Esophagus muscularis mucosa (tissue), 4 donors: Measurements from ENCODE around the gene ANGPTL8. TPM values are rescaled to one million over a fixed set of nuclear protein-coding genes. Genes with fewer than 3 reads are reported as not detected.

Experiments
- DNase-seq: peaks from one replicate; pipeline ENCODE4 v3.0.0-alpha.2; 2017; ENCODE audit errors: extremely low spot score
- H3K27ac ChIP-seq, 4 donors: fragments of 200-600 bp; sonication (generic); replicated peaks in 1 of 4; 1 replicate in 3 of 4; 2 replicates in 1 of 4; pipeline ENCODE4 v1.5.1; 2016 to 2019; ENCODE audit warnings: mild to moderate bottlenecking in 1 of 4
- H3K27me3 ChIP-seq, 4 donors: fragments of 200-600 bp; sonication (generic); one replicate each; pipeline versions ENCODE4 v1.5.1 to v1.6.0; 2016 to 2019
- H3K36me3 ChIP-seq, 4 donors: fragments of 200-600 bp; sonication (generic); one replicate each; pipeline ENCODE4 v1.5.1; 2016 to 2019
- H3K4me1 ChIP-seq, 4 donors: fragments of 200-600 bp; sonication (generic); one replicate each; pipeline ENCODE4 v1.5.1; 2016 to 2019
- H3K4me3 ChIP-seq, 4 donors: fragments of 200-600 bp; sonication (generic); 1 replicate in 2 of 4; 2 replicates in 2 of 4; pipeline ENCODE4 v1.5.1; 2016 to 2019; ENCODE audit warnings: mild to moderate bottlenecking in 4 of 4, moderate library complexity in 1 of 4
- H3K9me3 ChIP-seq, 4 donors: fragments of 200-600 bp; sonication (generic); 1 replicate in 3 of 4; 2 replicates in 1 of 4; pipeline ENCODE4 v1.5.1; 2016 to 2019
- EP300 ChIP-seq: sonication (generic); formaldehyde crosslinking; IDR thresholded peaks from one replicate; pipeline ENCODE4 v1.6.1; 2017; ENCODE audit warnings: antibody characterized with exemption
- POLR2A ChIP-seq: fragments of 450-650 bp; IDR thresholded peaks from one replicate; pipeline ENCODE4 v1.6.1; 2017; ENCODE audit warnings: antibody characterized with exemption, moderate library complexity, mild to moderate bottlenecking, low read depth
- POLR2AphosphoS5 ChIP-seq, 2 donors: sonication (generic); formaldehyde crosslinking; IDR thresholded peaks; one replicate each; pipeline ENCODE4 v1.6.1; 2017; ENCODE audit warnings: antibody characterized with exemption in 2 of 2
- WGBS: methylation state at CpG from one replicate; pipeline ENCODE4 v1.1.5; 2018; 5-methylcytosine and 5-hydroxymethylcytosine counted together
- intact Hi-C: fragments of 100-400 bp; cut with DNase I; formaldehyde crosslinking; loops from one replicate; pipeline ENCODE4 v1.15.1; 2023
- total RNA-seq, 4 donors: library from RNA; depleted of rRNA; stranded (reverse); fragments of >200 nt; gene quantifications; one replicate each; pipeline versions ENCODE4 v1.1.0 to v1.2.1, GENCODE V29; 2016
- TF ChIP-seq, protein P1 (sequence below), 3 experiments: fragments of 200-600 bp in 2 of 3; fragments of 450-650 bp in 1 of 3; sonication (generic) in 2 of 3; IDR thresholded peaks; one replicate each; pipeline ENCODE4 v1.5.1; 2017 to 2019; ENCODE audit warnings: antibody characterized with exemption in 3 of 3, mild to moderate bottlenecking in 2 of 3, moderate library complexity in 1 of 3

ANGPTL8 gene
- total RNA-seq, 4 donors from 2014 or later = 2.0 TPM; not detected in 3

DNA sequence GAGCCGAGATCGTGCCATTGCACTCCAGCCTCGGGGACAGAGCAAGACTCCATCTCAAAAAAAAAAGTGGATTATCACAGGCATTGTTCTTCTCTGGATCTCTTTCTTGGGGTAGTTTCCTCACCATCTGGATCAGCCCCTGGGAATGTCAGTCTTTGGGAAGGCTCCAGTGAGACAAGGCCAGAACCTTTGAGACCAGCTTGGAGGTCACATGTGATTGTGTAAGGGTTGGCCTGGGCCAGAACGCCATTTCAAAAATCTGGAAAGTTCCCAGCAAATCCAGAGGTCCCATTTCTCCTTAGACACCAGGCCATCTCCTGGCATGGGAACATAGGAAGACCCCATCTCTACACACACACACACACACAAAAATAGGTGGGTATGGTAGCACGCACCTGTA is 14.2 kb upstream of the ANGPTL8 start:
- no peaks in the 10 kb centered on the region for H3K4me1 ChIP-seq
- WGBS = 89% methylated on average over 5 of the region's 5 CpGs
- no peak overlapping the region for H3K4me3 ChIP-seq
- intact Hi-C loops = no loop called here
- TF ChIP-seq EP300 = no peak
- TF ChIP-seq POLR2A = no peak
- TF ChIP-seq, protein P1, sequence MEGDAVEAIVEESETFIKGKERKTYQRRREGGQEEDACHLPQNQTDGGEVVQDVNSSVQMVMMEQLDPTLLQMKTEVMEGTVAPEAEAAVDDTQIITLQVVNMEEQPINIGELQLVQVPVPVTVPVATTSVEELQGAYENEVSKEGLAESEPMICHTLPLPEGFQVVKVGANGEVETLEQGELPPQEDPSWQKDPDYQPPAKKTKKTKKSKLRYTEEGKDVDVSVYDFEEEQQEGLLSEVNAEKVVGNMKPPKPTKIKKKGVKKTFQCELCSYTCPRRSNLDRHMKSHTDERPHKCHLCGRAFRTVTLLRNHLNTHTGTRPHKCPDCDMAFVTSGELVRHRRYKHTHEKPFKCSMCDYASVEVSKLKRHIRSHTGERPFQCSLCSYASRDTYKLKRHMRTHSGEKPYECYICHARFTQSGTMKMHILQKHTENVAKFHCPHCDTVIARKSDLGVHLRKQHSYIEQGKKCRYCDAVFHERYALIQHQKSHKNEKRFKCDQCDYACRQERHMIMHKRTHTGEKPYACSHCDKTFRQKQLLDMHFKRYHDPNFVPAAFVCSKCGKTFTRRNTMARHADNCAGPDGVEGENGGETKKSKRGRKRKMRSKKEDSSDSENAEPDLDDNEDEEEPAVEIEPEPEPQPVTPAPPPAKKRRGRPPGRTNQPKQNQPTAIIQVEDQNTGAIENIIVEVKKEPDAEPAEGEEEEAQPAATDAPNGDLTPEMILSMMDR (IDR thresholded peaks at IDR 0.05) = no peak
- TF ChIP-seq POLR2AphosphoS5 (IDR thresholded peaks at IDR 0.05) = no peak
- H3K27me3 ChIP-seq = no peaks in the 10 kb centered on the region
- DNase-seq = no peak
- peaks cover 0 to 12% (median 10%) of the 10 kb centered on the region in 4 donors for H3K9me3 ChIP-seq
- peak overlapping the region in 1 of 4 donors; percentile 19 for H3K27ac ChIP-seq
- H3K36me3 ChIP-seq = peaks cover 22 to 86% (median 54%) of the 10 kb centered on the region in 4 donors

DNA sequence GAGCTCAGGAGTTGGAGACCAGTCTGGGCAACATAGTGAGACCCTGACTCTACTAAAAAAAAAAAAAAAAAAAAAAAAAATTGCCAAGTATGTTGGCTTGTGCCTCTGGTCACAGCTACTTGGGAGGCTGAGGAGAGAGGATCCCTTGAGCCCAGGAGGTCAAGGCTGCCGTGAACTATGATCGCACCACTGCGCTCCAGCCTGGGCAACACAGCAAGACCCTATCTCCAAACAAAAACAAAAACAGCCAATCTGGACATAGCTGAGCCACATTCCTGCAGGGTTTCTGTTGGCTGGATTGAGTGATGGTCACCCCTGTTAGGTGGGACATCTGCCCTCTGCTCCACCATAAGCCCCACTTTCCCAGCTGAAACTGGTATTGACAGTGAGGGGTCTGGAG is 13.6 kb upstream of the ANGPTL8 start:
- H3K27ac ChIP-seq = no peak overlapping the region
- H3K9me3 ChIP-seq = peaks cover 0 to 12% (median 10%) of the 10 kb centered on the region in 4 donors
- H3K36me3 ChIP-seq = peaks cover 22 to 88% (median 55%) of the 10 kb centered on the region in 4 donors
- intact Hi-C loops = no loop called here
- no peak for DNase-seq
- no peaks in the 10 kb centered on the region for H3K4me1 ChIP-seq
- H3K27me3 ChIP-seq = no peaks in the 10 kb centered on the region
- H3K4me3 ChIP-seq = no peak overlapping the region
- no peak for TF ChIP-seq POLR2A
- TF ChIP-seq POLR2AphosphoS5 (IDR thresholded peaks at IDR 0.05) = no peak
- TF ChIP-seq, protein P1 (IDR thresholded peaks at IDR 0.05) = no peak
- TF ChIP-seq EP300 = no peak
- WGBS = 97% methylated on average over 3 of the region's 3 CpGs

DNA sequence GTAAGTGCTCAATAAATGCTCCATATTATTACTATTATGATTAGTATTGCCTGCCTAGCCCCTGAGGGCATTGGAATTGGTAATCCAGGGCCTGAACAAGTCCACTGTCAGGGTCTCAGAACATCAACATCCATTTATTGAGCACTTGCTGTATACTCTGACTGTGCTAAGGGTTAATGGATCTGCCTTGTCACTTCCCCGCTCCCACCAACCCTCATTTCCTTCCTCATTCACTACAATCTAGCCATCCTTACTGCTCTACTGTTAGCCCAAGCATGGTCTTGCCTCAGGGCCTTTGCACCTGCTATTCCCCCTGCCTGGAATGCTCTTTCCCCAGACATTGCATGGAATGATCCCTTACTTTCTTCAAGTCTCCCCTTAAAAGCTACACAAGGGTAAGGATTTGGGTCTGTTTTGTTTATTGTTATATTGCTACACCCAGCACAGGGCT is 12.7 kb upstream of the ANGPTL8 start:
- intact Hi-C loops = no loop called here
- 100% methylated on average over 1 of the region's 1 CpG for WGBS
- H3K9me3 ChIP-seq = peaks cover 0 to 3% (median 1%) of the 10 kb centered on the region in 4 donors
- no peak overlapping the region for H3K27ac ChIP-seq
- H3K36me3 ChIP-seq = peaks cover 19 to 88% (median 55%) of the 10 kb centered on the region in 4 donors
- H3K4me3 ChIP-seq = no peak overlapping the region
- TF ChIP-seq, protein P1 (IDR thresholded peaks at IDR 0.05) = no peak
- TF ChIP-seq EP300 (no peak), POLR2AphosphoS5 (IDR thresholded peaks at IDR 0.05) (no peak), POLR2A (no peak)
- no peaks in the 10 kb centered on the region for H3K27me3 ChIP-seq
- no peaks in the 10 kb centered on the region for H3K4me1 ChIP-seq
- DNase-seq = no peak

DNA sequence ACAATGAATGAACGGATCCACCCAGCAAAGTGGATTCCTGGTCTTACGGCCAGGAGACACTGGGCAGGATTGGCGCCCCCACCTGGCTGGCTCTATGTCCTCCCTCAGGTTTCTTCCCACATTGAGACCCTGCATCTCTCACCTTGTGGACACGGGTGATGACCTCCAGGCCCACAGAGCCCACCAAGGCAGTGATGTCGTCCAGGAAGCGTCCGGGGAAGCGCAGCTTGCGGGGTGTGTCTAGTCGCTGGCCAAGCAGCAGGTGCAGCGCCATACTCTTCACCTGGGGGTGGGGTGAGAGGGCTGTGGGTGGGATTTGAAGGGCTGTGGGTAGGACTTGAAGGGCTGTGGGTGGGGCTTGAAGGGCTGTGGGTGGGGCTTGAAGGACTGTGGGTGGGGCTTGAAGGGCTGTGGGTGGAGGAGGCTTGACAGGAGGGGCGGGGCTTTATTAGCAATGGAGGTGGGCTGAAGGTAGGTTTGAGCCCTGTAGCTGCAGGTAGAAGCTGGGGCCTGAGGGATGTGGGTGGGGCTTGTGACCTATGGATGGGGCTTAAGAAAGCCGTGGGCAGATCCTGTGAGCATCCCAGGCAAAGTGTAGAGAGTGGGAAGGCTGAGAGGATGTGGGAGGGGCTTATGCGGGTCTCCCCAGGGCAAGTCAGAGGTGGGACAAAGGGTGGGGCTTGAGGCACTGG is 12.1 kb upstream of the ANGPTL8 start:
- WGBS = 83% methylated on average over 10 of the region's 14 CpGs
- H3K27ac ChIP-seq = no peak overlapping the region
- no peak overlapping the region for H3K4me3 ChIP-seq
- no peaks in the 10 kb centered on the region for H3K27me3 ChIP-seq
- no peak for DNase-seq
- TF ChIP-seq EP300 (no peak), POLR2A (no peak), POLR2AphosphoS5 (IDR thresholded peaks at IDR 0.05) (no peak)
- TF ChIP-seq, protein P1 (IDR thresholded peaks at IDR 0.05) = no peak
- peaks cover 13 to 88% (median 56%) of the 10 kb centered on the region in 4 donors for H3K36me3 ChIP-seq
- H3K9me3 ChIP-seq = no peaks in the 10 kb centered on the region
- intact Hi-C loops = no loop called here
- H3K4me1 ChIP-seq = no peaks in the 10 kb centered on the region
